Measurements from ENCODE around the gene MGMT.

Gene MGMT

DNA sequence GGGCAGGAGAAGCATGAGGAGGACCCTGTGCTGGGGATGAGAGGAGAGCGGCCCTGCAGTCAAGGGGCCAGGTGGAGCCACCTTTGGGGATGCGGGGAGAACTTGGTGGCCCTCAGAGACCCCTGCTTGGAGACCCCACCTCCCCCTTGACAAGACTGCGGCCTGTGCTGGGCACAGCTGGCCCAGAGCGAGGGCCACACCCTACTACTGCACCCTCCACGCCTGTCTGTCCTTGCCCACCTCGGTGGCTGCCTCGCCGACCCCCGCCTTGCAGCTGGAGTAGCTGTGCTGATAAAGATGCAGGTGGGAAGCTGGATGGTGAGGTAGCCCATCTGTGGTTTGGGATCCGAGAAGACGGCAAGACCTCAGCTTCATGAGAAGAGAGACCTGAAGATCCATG, 186.8 kb downstream of the MGMT start:
- no peak for DNase-seq (ENCODE audit: low spot score)

DNA sequence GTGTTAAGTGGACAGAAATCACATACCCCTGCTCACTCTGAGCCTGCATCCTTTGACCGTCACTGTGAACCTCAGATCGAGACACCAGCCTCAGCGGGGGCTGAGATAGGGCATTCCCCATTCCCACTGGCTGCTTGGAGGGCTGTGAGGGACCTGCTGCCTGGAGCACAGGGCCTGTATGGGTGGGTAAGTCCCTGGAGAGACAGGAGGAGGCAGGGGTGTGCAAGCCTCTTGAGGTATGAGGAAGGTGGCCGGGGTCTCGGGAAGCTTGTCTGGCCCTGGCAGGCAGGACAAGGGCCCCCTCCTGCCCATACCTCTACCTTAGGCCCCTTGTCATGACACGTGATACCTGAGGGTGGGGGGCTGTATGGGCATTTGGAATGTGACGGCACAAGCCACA, 187.4 kb downstream of the MGMT start:
- DNase-seq (ENCODE audit: low spot score), result no peak

DNA sequence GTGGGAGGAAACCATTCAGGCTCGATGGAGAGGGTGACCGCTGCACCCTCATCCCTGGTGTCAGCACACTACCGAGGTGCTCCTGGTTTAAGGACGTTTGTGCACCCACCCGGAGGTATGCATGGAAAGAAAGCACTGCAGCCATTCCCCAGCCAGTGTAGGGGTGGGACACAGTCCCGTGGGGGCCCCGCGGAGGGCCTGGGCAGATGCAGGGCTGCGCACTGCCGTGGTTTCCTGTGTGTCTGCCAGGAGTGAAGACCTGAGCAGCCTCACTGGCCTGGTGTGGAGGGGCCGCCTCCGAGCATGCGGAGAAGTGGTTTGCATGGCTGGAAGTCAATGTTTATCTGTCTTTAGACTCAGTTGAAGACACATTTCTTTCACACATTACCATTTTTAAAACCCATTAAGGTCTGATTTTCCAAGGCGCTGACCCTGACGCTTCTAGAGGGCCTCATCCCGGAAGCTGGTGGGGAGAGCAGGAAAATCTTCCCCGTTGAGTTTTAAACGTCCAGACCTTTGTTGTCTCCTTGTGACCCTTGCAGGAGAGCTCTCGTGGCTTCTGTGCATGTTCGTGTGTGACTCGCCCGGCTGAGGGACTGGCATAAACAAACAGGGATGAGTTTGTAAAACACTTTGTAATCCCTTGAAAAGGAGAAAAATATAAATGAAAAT, 188.1 kb downstream of the MGMT start:
- no peak for DNase-seq (ENCODE audit: low spot score)

DNA sequence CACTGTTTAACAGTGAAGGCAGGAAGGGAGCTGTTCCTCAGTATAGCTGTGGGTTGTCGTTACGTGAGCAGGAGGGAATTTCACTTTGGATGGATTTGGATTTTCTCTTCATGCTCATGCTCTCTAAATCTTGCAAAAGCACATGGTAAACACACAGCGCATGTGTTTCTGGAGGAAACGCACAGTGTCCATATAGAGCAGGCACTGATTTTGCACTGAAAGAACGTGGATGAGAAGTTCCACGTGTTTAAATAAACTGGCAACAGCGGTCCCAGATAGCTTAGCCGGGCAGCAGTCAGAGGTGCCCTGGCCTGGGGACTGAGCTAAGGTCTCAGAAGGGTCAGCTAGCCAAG, 188.6 kb downstream of the MGMT start:
- no peak for DNase-seq (ENCODE audit: low spot score)

DNA sequence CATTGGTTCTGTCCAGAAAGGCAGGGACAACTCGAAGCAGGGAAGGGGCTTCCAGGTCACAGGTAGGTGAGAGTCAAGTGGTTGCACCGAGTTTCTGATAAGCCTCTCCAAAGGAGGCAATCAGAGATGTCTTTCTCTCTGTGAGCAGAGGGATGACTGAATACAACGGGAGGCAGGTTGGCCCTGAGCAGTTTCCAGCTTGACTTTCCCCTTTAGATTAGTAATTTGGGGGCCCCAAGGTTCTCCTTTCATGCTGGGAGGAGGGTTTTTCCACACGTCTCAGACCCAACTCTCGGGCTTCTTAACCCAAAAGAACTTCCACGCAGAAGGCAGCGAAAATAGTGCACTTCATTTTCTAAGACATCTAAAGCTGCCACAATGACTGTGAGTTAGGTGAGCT, 189.6 kb downstream of the MGMT start:
- no peak for DNase-seq (ENCODE audit: low spot score)

DNA sequence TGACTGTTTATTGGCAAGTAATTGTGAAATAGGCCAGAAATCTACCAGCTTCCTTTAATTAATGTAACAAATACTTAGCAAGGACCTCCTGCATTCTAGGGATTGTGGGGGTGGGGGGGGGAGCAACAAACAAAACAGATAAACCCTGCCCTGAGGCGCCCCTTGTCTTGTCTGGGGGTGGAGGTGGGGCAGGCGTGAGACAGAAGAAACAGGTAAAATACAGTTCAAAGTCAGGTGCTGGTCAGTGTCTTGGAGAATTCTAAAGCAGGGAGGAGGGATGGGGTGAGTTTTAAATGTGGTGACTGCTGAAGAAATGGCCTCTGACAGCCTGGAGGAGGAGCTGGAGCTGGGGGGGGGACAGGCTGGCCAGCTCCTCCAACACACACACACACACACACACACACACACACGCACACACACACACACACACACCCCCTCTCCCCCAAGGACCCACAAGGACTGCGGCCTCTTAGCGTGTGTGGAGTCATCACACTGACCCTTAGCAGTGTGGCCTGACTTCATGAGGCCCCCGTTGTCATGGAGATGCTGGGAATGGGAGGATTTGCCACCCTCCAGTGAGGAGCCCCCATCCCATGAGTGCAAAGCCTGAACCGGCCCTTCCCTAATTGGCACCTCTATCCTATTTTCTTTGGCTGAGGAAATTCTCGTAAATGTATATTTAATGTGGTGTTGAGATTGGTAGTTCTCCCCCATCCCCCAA, 190.4 kb downstream of the MGMT start:
- DNase-seq (ENCODE audit: low spot score), result no peak

DNA sequence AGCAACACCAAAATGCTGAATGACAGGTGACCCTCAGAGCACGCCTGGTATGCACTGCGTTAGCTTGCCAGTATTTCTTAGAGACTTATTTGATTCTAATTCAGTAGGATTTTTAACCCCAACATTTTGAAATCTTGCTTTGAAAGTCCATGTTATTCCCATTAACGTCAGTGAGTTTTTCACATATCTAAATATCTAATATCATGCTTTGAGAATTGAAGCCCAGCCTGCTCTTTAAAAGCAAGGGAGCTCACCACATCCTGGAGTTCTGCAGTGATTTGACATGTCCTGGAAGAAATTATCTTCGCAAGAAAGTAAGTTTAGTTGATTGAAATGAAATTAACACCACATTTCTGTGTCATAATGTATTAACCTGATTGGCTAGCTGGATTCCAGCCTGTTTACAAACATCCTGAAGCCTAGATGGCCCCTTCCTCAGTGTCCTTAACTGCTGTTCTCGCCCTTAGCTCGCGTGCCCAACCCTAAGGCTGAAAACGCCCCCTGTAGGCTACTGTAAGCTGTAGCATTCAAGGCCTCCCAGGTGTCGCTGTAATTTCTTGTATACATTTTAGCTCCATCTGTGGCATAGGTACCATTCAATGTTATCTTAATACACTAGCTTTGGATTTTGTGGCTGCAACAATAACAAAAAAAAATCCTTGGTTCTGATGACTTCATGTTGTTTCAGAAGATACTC, 191.5 kb downstream of the MGMT start:
- no peak for DNase-seq (ENCODE audit: low spot score)

DNA sequence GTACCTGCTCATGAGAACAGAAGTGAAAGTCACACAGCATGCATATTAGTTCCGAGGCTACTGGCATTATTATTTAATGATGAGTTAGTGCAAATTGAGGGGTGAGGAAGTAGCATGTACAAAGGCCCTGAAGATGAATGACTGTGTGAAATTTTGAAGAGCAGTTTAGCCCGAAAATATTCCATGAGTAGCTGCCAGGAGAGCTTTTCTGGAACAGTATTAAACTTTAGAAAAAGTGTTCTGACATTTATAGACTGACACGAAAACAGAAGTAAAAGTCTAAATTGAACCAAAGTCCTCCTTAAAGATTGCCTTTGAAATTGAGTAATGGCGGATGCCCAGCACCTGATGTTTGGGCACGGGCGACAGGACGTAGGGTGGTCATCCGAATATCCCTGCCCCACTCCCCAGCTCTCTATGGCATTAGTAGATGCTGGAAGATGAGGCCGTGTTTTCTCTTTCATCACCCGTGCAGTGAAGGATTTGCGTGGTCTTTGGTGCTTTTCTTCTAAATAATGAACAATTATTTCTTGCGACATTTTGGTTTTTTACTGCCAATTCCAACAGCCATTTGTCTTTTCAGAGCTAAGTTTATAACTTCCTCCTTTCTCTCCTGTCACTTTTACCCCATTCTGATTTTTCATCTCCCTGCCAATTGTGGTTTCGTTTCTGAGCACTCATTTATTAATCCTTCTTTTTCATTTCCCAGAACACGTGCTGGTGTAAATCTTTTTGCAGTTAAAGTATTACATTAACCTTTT, 192.6 kb downstream of the MGMT start:
- no peak for DNase-seq (ENCODE audit: low spot score)

DNA sequence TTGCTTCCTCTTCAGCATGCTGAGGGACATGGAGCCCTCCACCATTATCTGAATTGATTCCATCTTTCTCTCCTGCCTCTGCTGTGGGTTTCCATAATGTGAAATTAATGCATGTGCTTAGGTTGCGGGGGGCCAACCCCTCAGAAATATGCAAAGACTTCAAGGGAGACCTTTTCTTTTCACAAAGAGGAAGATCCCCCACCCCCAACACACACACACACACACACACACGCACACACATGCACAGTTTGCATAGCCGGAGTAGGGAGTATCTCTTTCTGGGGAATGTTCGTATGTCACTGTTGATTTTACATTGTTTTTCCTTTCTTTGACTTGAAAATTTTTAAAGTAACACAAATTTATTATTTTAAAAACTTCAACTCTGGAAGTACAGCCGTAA, 193.5 kb downstream of the MGMT start:
- no peak for DNase-seq (ENCODE audit: low spot score)

DNA sequence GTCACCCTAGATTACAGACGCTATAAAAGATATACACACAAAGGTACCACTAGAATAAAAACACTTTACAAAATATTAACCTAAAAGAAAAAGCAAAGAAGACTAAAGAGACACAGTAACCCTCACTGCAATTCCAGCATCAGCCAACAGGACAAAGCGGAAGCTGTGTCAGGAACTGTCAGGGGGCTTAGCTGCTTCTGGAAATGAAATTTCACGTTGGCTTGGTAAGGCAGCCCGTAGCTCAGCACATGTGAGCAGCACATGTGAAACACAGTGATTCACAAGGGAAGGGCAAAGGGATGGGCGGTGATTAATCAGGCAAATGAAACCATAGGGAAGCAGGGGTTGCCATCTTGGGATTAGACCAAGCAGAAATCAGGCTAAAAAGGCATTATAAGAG, 195.4 kb downstream of the MGMT start:
- no peak for DNase-seq (ENCODE audit: low spot score)

DNA sequence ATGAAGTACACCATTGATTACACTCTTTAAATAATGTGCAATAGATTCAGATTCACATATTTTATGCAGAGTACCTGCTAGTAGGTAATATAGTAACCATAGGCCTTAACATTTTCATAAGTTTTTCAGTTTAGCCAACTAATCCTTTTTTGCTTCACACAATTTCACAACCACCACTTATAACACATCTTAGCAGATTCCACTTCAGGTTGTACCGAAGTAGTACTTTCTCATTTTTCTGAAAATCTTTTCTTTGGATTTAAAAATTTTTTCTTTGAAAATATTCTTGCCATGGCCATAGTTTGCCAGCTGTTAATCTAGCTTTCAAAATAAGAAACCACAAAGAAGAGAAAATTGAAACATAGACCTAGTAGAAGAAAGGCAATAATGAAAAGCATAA, 203.1 kb downstream of the MGMT start:
- DNase-seq (ENCODE audit: low spot score), result no peak

DNA sequence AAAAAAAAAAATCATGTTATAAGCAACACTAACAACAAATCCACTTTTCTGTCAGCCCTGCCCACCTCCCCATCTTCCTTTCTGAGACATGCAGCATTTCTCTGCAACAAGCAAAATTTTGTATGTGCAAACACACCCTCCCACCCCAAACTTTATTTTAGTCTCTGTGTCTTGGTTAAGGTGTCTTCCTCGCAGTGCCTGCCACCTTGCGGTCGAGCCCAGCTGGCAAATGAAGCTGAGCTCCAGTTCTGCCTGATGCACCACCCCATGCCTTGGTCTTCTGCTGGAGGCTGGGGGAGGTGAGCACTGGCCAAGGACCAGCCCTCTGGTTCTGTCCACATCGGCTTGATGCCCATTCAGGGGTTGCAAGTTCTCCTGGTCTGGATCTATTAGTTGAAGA, 206.3 kb downstream of the MGMT start:
- no peak for DNase-seq (ENCODE audit: low spot score)

DNA sequence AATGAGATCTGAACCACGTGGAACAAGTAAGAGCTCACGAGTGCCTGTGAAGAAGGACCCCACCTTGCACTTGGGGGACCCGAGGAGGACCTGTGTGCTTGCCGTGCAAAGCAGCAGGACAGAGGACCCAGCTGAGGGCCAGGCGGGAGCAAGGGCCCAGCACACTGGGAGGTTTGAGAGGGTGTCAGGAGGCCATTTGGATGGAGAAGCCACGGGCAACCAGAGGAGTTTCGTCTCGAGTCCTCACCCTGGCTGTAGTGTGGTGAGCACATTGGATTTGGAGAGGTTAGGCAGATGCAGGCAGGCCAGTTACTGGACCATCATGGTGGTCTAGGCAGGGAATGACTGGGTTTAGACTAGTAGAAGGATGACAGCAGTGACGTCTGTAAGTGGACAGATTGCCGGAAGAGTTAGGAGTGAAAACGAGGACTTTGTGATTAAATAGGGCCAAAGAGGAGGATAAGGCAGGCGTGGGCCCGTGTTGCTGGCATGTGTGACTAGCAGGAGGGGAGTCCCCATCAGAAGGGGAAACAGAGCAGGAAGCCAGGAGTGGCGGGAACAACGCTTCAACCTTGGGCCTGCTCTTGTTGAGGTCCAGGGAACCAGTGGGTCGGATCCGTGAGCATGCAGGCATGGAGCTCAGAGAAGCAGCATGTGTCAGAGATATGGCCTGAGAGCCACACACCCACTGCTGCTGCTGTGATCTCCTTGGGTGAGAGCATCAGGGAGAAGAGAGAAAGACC, 208.2 kb downstream of the MGMT start:
- DNase-seq (ENCODE audit: low spot score), result no peak

DNA sequence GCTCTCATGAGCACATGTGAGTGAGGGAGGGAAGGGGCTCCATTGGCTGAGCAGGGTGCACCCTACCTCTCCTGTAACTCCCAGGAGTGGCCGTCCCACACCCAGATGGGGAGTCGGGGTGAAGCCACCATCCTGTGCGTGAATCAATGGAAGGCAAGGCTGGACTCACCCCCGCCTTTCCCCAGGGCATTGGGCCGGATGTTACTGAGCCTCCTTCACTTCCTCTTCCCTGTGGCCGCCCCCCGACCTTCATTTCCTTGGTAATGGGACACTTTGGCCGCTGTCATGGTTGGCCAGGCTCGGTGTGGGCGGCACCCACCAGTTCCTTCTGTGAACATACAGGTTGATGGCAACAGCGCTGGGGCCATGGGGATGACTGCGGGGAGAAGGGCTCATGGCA, 209.0 kb downstream of the MGMT start:
- DNase-seq (ENCODE audit: low spot score), result no peak

DNA sequence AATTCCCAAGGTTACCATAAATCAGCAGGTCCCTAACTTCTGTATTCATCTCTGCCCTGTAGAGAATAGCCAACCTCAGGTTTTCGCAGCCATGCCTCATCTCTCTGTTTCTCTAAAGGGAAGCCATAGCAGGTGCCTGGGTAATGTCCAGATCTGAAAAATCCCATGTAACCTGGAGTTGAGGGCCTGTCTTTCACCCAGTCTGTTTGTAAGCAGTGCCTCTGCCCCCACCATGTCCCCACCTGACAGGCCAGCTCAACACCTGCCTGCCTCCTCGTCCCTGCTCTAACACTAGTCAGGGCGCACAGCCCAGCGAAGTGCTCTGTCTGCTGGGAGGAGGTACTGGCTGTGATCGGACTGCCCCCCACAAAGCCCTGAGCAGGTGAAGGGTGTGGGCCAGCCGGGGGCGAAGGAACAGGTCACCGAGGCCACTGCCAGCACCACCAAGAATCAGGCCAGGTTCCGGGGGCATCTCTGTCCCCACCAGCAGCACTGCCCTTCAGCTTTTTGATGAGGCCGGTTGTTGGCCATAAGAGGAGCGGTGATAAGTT, 210.4 kb downstream of the MGMT start:
- DNase-seq (ENCODE audit: low spot score), result no peak

DNA sequence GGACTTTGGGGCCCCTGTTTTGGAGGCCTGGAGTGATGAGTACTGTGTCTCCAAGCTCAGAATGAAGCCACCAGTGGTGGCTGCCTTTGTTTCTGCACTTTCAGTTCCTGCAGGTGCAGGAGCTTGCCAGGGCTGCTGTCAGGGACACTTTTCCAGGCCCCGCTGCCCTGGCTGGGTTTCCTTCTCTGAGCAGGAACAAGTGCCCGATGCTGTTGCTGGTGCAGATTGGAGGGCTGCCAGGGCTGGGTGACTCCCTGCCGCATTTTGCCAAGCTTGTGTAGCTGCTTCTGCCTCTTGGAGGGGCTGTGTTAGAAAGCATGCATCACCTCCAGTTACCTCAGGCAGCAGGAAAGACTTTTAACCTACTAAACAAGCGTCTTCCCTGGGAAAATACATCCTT, 211.1 kb downstream of the MGMT start:
- peak; percentile 32 for DNase-seq (ENCODE audit: low spot score)

DNA sequence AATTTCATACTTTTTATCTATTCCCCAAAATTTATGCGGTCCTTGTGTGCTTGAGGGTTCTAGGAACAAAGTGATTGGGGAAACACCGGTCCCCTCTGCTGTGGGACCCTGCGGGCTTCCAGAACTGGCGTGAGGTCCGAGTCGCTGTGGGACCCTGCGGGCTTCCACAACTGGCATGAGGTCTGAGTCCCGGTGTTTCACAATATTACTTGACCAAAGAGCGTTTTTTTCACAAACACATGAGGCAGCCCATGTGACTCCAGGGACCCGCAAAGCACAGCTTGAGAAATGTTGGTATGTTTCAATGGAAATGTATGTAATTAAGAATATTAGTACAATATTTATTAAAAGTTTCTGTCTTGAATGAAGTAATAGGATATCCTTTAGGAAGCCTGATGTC, 212.2 kb downstream of the MGMT start:
- DNase-seq (ENCODE audit: low spot score), result no peak

DNA sequence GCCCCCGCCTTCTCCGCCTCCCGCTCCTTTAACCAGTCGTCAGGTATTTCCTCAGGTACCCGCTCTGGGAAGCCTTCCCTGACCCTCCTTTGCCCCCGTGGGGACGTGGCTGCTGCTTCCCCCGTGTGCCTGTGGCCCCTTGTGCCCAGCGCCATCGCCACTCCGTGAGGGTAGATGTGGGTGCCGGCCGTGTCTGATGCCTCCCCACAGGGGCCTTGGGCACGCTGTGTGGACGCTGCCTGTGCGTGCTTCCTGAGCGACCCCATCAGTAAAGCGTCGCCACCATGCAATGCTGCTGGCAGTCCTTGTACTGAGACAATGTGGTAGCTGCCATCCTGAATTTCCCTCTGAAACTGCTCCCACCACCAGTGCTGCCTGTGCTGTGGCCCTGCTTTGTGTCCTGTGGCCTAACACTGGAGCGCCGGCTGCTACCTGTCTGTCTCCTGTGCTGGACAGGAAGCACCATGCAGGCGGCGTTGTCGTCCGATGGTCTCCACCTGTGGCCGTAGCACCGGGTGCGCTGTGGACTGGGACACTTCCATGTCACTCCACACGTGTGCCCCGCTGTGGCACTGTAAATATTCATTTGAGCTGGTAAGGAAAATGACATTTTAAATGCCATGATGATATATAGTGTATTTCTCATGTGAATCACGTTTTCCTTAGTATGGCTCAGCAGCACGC, 213.8 kb downstream of the MGMT start:
- DNase-seq (ENCODE audit: low spot score), result no peak

DNA sequence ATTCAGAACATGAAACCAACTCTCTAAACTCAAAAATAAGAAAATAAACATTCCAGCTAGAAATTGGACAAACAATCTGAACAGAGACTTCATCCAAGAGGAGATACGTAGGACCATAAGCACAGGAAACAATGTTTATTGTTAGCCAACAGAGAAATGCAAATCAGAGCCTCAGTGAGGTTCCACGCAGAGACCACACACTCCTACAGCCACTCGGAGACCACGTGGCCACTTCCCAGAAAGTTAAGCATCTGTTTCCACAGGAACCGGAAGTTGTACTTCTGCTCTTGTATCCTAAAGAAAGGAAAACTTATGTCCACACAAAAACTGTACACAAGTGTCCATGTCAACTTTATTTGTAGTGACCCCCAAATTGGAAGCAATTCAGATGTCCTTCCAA, 214.8 kb downstream of the MGMT start:
- no peak for DNase-seq (ENCODE audit: low spot score)

DNA sequence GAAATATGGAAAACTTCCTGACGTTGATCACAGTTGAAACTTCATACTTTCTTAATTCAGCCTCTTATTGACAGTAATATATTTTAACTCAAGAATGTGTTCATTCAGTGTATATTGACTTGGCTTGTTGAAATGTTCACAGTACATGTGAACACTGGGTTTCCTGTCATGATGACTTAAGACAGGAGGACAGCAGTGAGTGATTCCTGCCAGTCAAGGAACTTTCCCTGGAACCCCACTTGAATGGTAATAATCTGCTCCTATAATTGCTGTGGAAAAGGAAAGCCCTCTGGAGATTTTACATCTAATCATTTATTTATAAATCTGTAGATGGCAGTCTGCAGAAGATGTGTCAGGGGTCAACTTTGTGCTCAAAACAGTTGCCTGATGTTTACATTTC, 216.5 kb downstream of the MGMT start:
- DNase-seq (ENCODE audit: low spot score), result no peak

DNA sequence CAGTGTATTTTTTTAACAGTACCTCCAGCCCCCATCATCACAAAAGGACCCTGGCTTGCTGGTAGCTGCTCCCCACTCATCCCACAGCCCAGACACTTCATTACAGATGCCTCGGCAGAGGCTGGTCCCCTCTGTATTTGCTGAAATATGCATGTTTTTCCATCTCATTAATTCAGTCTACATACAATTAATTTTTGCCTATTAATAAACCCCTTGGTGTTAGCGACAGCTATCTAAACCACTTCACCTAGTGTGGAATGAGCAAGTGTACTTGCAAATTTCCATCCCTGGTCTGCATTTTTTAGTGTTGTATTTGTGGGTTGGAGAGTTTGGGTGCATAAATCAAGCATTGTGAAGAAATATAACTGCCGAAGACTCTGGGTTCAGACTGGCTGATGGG, 216.9 kb downstream of the MGMT start:
- no peak for DNase-seq (ENCODE audit: low spot score)
